ENCODE results near the gene ADPRHL1.
"Not testable (repeated sequence)": the region's sequence is repeated elsewhere in the genome, so short reads cannot be mapped to it uniquely, and the experiment has no call there.

The ADPRHL1 gene

DNA sequence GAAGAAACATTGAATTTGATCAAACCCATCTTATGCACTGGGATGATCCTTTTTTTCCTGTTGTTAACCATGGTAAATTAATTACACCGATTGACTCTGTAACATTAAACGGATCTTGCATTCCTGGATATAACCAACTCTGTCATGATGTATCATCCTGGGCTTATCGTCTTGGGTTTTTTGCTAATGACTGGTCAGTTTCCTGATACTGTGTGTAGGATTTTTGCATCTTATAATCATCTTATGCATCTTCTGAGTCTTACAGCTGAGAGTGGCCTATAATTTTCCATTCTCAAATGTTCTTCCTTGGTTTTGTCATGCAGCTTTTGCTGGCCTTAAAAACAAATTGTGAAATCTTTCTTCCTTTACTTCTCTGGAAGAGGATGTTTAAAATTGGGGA, 24.4 kb upstream of the ADPRHL1 start:
- DNase-seq: no peak

DNA sequence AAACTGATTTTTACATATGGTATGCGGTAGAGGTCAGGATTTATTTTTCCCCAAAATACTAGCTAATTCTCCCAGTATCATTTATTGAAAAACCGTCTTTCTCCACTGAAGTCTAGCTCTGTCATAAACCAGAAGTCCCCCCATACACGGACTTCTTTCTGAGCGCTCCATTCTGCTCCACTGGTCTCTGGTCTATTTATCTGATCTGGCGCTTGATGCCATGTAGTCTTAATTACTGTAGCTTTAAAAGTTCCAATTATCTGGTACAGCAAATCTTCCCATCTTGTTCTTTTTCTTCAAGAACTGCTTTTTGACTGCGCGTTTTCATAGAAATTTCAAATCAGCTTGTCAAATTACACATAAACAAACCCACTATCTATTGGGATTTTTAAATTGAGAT, 23.5 kb upstream of the ADPRHL1 start:
- DNase-seq: no peak

DNA sequence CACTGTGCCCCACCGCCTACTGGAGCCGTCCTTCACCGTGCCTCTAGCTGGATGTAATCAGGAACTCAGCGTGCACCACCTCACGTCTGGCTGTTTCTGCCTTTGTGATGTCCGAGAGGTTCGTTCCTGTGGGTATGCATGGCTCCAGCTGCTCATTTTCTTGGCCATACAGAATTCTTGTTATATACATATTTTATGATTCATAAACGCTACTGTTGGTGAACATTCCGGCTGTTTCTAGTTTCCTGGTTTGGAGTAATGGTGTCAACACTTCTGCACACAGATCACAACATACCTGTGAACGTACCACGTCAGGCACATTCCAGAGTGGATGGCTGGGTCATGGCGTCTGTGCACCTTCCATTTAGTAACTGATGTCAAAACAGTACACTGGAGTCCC, 22.6 kb upstream of the ADPRHL1 start:
- no peak for DNase-seq

DNA sequence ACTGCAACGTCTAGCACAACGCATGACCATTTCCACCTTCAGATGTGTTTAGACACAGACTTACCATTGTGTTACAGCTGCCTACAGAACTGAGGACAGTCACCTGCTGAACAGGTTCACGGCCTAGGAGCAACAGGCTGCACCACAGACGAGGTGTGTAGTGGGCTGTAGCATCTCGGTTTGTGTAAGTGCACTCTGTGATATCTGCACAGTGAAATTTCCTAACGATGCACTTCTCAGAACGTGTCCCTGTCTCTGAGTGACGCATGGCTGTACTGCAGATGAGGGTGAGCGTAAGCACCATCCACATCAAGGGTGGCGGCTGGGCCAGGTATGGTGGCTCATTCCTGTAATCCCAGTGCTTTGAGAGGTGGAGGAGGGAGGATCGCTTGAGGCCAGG, 22.0 kb upstream of the ADPRHL1 start:
- no peak for DNase-seq

DNA sequence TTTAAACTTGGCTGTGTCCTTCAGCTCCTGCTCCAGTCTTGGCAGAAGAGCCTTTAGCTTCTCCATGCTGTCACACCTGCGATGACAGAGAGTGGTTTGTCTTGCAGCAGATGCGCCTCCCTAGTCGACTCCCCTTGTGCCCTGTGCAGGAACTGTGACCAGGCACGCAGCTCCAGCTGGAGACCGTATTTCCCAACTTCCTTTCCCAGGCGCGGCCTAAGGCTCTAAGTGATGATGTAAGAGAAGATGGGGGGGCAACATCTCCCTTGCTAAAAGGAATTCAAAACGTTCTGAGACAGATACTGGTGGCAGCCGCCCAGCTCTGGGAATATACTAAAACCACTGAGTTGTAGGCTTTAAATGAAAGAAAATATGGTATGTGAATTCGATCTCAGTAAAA, 20.9 kb upstream of the ADPRHL1 start:
- DNase-seq: no peak

DNA sequence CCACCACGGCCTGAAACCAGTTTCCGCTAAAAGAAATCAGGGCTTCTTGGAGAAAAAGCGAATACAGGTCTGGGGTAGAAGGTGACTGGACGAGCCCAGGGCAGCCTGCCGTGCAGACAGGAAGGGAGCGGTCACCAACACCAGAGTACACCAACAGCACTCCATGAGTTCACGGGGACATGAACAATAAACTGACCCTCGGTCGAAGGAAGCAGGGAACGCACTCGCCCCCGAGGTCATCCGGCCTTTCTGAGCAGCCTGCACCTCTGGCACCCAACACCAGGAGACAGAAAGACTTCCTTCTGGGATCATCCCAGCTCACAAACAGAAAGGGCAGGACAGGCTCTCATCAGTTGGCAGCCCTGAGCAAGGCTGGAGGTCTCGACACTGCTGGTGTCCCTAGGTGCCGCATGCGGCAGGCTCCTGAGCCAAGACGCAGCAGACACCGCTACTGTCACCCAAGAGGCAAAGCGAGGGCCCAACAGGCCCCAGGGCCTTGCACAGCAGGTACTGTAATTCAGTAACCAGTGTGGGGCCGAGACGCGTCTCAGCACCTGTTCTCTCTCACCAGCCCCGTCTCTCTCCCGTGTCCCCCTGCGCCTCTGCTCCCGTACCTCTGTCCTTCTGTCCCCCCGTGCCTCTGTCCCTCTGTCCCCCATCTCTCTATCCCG, 19.2 kb upstream of the ADPRHL1 start:
- no peak for DNase-seq

DNA sequence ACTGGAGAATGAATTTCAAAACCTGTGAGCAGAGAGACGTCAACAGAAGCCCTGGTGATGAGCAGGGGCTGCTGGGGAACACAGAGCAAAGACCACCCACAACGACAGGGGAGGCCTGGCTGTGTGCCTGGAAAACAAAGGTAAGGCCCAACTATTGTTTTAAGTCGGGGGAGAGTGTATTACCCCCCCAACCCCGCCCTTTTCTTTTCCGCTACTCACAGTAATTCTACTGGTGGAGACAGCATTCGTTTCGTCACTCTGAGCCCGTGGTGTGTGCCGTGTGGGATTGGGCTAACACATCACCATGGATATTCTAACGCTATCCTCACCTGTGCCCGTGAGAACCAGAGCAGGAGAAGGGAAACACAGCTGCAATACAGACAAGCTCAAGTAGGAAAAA, 18.6 kb upstream of the ADPRHL1 start:
- no peak for DNase-seq

DNA sequence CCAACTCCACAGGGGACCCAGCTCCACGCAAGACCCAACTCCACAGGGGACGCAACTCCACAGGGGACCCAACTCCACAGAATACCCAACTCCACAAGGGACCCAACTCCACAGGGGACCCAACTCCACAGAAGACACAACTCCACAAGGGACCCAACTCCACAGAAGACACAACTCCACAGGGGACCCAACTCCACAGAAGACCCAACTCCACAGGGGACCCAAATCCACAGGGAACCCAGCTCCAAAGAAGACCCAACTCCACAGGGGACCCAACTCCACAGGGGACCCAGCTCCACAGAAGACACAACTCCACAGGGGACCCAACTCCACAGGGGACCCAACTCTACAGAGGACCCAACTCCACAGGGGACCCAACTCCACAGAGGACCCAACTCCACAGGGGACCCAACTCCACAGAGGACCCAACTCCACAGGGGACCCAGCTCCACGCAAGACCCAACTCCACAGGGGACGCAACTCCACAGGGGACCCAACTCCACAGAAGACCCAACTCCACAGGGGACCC, 17.4 kb upstream of the ADPRHL1 start:
- not testable (repeated sequence) for DNase-seq

DNA sequence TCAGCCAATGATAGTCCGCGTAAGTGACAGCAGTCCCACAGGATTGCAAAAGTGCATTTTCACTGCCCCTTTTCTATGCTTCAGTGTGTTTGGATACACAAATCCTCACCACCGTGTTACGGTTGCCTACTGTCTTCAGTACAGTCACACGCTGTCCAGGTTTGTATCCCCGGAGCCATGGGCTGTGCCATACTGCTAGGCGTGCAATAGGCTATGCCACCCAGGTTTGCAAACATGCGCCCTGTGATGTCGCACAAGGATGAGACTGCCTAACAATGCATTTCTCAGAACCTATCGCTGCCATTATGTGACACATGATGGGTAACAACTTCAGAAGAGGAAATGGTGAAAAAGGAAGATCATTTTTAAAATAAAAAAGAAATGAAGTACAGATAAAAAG, 16.8 kb upstream of the ADPRHL1 start:
- no peak for DNase-seq

DNA sequence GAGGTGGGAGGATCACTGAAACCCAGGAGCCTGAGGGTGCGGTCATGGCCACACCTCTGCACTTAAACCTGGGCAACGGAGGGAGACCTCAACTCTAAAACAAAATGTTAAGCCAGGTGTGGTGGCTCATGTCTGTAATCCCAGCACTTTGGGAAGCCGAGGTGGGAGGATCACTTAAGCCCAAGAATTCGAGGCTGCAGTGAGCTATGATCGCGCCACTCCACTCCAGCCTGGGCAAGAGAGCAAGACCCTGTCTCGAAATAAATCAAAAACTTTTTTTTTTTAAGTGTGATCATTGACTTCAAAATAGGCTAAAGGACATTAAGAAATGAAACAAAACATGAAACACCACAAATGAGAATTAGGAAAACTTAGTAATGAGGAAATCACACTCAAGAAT, 16.3 kb upstream of the ADPRHL1 start:
- DNase-seq: no peak

DNA sequence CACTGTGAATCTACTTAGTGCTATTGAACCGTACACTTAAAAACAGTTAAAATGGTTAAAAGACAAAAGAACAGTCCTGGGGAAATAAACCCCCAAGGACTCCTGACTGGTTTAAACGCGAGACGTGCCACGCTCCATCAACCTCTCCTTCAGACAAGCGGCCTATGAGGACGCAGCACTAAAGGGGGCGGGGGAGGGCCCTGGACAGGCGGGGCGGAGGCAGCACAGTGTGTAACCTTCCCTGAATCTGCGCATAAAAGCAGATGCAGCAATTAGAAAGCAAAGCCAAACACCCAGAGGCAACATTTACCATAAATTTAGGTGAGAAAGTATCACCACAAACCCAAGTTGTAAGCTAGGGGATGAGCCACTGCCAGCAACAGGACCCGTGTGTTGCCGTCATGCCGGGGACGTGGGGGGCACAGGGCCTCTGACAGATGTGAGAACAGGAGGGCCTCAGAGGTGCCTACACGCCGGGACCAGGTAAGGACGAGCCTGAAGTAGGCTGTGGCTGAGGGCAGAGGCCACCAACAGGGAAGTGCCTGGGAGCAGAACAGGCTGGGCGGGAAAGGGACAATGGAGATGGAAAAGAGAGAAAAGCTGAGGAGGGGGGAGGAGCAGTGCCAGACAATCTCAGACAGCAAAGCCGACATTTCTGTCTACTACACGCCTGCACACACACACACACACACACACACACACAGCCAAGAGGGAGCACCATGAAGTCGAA, 15.3 kb upstream of the ADPRHL1 start:
- DNase-seq: no peak

DNA sequence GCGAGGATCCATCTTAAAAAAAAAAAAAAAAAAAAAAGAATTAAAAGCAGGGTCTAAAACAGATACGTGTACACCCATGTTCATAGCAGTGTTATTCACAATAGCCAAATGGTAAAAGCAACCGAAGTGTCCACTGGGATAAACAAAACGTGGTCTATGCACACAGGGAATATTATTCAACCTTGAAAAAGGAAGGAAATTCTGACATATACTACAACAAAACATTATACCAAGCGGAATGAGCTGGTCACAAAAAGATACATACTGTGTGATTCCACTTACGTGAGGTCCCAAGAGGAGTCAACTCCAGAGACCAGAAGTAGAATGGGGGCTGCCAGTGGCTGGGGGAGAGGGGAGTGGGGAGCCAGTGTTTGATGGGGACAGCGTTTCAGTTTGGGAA, 14.7 kb upstream of the ADPRHL1 start:
- no peak for DNase-seq

DNA sequence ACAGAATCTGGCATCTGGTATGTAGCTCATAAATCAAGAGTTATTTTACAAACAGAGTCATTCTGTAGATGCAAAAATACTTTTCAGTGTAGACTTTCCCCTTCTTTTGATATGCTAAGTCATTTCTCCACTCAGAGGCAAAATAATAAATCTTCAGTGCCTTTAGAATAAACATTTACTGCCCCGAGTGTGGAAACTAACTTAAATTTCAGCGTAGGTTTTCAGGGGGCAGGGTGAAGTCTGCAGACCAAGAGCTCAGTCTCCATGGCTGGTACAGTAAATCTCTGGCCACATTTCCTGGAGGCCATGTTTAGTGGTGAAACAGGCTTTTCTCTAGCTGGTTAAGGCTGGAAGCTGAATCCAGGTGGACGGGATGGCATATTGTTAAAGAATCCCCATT, 13.1 kb upstream of the ADPRHL1 start:
- DNase-seq: no peak

DNA sequence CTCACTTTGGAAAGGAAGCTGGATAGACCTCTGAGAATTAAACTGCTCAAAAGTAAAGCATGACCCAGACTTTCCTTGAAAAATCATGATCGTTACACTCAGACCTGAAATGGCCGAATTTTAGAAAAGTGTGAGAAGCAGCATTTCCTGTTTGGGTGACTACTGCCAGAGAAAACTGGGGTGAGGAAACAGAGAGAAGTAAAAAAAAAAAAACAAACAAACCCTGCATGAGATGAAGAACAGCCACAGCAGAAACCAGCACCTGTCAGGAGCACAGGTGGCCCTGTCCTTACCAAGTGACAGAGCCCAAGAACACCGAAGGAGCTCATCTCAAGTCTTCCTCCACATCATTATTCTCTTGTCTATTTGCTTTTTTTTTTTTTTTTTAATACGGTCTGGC, 12.0 kb upstream of the ADPRHL1 start:
- DNase-seq: no peak

DNA sequence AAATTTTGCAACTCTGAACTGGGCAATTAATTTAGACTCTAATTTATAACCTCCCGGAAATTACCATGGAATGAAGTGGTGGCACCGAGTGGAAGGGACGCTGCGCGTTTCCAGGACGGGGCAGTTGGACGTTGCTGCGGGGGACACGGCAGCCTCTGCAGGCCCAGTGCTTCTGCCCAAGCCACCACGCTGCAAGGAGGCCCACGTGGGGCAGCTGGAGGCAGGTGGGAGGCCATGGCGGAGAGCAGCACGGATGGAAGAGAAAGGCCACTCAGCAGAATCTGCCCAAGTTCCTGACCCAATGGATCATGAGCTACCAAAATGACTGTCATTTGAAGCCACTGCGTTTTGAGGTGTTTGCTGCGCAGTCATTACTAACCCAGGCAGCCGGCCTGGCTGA, 11.2 kb upstream of the ADPRHL1 start:
- no peak for DNase-seq

DNA sequence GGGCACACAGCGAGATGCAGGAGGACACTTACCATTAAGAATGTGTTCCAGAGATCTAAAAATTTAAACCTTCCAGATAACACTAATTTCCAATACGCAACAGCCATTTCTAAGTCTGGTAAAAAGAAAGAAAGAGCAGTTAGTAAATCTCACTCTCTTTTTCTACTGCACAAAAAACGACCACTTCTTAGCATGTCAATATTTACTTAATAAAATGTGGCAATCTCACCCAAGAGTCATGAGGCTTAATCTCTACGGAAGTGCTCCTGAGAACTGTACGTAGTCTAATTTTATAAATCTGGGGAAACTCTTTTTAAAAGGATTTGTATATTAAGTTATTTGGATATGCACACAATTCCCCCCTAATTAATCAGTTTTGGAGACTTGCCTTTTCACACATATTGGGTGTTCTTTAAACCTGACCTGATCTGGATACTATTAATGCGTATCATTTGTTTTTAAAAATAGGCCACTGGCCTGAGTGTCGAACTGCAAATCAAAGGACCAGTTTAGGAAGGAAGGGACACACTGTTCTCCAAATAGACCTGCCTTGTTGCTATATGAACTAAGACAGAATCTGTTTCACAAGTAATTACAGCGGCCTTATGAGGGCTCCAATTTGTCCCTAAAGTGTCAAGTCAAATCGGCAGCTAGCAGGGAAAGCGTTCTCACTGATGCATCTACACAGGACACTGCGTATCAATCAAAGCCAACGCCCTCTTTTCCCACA, 7.9 kb upstream of the ADPRHL1 start:
- no peak for DNase-seq

DNA sequence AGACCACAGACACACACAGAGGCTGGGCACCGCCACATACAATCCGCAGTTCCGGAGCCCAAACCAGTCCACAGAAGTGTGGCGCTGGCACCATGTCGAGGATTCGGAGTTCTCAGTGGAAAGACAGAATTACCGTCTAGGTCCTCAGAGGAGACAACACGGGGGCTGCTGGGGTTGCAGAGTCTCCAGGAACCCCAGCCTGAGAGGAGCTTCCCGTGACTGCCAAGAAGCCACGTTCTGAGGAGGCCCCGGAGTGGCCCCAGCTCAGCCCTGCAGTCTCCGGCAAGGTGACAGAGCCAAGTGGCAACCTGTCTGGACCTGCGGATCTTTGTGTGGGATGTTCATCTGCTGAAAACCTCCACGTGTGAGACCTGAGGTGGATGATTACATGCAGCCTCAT, 7.3 kb upstream of the ADPRHL1 start:
- DNase-seq: no peak

DNA sequence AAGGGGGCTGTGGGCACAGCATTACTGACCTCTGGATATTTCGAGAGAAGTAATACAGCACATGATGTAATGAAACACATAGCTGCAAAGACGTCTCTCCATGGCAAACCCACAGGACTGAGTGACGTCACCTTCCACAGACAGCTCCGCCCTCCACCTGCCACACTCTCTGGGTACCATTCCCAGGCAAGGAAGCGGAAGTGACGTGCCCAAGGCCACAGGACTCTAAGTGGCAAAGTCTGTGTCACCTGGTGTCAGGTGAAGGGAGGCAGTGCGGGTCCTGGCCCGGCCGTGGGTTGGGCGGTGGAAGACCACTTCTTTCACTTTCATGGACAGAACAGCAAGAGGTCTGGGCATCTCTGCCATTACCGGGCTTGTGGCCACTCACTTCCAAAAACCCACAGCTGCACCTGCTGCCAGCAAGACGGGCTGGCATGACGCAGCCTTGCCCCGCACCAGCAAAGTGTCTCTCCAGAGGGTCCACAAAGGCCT, 6.8 kb upstream of the ADPRHL1 start:
- DNase-seq: no peak

DNA sequence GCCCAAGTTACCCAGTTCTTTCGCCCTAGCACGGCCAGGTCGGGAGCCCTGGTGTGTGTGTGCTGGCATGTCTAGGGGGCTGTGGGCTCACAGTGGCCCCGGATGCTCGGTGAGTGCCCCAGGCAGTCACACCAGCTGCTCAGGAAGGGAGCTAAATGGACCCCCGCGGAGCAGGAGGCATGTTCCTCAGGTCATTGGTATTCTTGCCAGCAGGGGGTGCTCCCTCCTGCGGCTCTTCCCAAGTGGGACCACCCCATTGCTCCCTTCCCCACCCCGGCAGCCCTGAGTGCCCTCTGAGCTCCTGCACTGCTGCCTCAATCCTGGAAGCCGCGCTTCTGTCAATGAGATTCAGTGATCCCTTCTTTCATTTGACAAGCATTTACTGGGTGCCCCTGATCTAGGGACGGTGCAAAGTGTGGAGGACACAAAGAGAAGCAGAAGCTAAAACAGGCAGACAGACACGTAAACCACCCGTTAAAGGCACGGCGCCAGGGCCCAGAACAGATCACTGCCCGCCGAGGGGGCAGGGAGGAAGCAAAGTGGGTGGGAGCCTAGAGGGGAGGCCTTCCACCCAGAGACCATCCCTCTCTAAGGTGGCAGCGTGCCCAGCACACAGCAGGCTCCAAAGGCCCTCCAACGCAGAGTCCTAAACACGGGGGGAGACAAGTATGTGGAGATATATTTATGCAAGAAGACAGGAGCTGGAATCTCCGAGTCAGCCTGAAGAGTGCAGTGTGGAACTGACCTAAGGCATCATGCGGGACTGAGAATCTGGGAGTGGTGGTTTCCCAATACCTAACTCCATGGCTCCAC, 5.2 kb upstream of the ADPRHL1 start:
- no peak for DNase-seq

DNA sequence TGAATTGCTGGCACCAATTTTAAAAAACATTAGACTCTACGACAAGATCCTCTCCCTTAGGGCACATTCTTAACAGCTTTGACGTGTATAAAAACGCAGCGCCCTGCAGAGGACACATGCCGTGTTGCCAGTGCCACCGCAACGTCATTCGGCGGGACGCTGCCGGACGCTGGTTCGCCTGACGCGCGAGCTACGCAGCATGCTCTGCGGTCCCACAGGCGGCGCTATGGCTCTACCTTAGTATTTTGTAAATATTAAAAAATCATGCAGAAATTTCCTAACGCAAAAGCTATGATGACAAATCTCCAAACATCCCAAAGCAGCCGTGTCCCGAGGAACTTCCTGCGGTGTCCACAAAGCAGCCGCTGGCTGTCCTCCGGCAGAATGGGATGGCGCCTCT, 4.2 kb upstream of the ADPRHL1 start:
- DNase-seq: no peak

DNA sequence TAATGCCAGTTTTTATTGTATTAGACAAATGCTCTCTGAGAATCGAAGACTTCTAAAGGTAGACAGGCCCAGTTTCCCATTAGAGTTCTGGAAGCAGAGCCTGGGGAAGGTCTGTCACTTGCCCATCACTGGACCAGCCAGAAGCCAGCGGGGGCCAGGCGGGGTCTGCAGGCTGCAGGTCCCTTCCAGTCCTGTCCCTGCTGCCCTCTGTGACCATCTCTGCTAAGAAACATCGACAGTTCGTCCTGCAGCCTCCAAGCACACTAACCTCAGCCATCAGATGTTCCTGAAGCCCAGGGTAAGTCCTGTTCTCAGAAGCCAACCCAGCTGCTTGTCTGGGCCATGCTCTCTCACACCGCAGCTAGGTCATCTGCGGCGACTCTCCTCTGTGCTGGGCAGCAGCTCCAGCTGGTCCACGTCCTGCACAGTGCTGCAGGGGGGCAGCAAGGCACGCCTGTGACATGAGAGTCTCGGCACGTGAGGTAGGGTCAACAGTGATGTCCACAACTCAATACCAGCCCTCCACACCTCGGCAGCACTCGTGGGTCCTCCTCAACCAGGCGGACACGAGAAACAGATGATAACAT, 2.9 kb upstream of the ADPRHL1 start:
- DNase-seq: no peak

DNA sequence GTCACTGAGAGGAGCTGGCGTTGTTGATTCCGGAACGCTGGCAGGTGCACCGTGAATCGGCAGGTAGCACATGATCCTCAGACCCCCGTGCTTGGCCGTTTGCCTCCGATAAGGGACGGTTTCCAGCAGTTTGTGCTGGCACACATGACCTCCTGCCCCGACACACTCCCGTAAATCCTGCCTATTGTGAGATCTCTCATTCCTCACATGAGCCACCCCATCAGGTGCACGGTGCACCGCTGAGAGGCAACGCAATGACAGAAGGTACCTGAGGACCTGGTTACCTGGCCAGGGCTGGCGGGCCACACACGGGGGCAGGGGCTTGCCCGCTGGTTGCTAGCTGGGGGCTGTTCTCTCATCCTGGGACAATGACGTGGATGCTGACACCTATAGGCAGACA, 2.1 kb upstream of the ADPRHL1 start:
- DNase-seq: no peak

DNA sequence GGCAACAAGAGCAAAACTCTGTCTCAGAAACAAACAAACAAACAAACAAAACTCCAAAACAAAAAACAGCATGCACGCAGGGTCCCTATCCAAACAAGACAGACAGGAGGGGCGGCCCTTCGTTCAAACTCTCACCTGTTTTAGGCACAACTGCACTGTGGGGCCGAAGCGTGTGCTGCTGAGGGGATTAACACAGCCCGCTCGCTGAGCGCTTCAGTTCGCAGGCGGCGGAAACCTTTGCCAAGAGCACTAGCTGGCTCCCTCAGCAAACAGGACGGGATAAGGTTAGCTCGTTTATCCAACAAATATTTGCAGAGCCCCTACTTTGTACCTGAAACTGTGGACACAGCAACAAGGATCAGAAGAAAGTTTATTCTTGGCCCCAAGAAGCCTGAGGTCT, 1.6 kb upstream of the ADPRHL1 start:
- DNase-seq: no peak
